Measurements from ENCODE around the gene METTL23.
"Not testable (repeated sequence)": the region's sequence is repeated elsewhere in the genome, so short reads cannot be mapped to it uniquely, and the experiment has no call there.

Gene METTL23

DNA sequence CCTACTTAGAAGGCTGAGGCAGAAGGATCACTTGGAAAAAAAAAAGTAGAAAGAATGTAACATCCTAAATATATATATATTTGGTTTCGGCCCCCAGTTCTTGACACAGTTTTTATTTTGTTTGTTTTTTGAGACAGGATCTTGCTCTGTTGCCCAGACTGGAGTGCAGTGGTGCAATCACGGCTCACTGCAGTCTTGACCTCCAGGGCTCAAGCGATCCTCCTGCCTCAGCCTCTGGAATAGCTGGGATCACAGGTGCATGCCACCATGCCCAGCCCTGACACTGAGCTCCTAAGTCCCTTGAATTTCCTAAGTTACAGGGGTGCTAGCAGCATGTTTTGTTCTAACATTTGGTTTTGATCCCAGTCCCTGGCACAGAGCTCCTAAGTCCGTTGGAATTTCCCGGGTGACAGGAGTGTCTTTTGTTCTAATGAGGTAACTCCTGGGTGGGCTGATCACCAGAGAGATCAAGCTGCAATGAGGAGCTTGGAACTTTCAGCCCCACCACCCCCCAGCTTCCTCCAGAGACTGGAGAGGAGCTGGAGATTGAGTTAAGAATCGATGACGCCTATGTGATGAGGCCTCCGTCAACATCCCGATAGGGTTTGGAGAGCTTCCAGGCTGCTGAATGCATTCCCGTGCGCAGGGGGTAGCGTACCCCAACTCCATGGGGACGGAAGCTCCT, 35.9 kb upstream of the METTL23 start:
- no peak for DNase-seq
- TF ChIP-seq, protein P1, sequence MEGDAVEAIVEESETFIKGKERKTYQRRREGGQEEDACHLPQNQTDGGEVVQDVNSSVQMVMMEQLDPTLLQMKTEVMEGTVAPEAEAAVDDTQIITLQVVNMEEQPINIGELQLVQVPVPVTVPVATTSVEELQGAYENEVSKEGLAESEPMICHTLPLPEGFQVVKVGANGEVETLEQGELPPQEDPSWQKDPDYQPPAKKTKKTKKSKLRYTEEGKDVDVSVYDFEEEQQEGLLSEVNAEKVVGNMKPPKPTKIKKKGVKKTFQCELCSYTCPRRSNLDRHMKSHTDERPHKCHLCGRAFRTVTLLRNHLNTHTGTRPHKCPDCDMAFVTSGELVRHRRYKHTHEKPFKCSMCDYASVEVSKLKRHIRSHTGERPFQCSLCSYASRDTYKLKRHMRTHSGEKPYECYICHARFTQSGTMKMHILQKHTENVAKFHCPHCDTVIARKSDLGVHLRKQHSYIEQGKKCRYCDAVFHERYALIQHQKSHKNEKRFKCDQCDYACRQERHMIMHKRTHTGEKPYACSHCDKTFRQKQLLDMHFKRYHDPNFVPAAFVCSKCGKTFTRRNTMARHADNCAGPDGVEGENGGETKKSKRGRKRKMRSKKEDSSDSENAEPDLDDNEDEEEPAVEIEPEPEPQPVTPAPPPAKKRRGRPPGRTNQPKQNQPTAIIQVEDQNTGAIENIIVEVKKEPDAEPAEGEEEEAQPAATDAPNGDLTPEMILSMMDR (IDR thresholded peaks at IDR 0.05; ENCODE audit: low read depth, low read length): no peak

DNA sequence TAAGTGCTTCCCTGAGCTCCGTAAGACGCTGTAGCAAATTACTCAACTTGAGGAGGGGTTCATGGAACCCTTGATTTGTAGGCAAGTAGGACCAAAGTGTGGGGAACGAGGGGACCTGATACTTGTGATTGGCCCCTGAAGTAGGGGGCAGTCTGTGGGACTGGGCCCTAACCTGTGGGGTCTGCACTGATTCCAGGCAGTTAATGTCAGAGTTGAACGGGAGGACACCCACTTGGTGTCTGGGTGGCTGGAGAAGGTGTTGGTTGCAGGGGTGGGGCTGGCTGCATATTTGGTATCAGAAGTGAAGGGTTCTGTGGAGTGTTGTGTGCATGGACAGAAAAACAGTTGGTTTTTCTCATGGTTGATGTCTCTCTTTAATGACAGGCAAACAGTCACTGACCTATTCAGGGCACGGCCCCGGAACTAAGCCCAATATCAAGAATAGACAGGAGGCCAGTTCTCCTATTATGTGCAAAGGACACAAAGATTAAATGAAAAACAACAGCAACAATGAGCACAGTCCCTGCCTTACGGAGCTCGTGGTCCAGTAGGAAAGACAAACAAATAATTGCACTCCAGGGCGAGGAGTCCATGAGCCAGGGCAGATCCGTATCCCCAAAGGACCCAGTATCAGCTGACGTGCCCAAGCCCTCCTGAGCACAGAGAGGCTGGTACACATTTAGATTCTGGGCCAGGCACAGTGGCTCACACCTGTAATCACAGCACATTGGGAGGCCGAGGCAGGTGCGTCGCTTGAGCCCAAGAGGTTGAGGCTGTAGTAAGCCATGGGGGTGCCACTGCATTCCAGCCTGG, 35.1 kb upstream of the METTL23 start:
- H3K36me3 ChIP-seq: peaks cover 32% of the 10 kb centered on the region
- H3K27me3 ChIP-seq: no peaks in the 10 kb centered on the region
- H3K4me1 ChIP-seq: peaks cover 21% of the 10 kb centered on the region
- TF ChIP-seq, protein P1 (IDR thresholded peaks at IDR 0.05; ENCODE audit: low read depth, low read length): no peak
- no peak for DNase-seq
- H3K4me3 ChIP-seq (ENCODE audit: low read depth, low read length): no peak overlapping the region
- H3K9me3 ChIP-seq: no peaks in the 10 kb centered on the region

More for the DNA sequence above, 35.9 kb upstream of the METTL23 start:
- Histone ChIP-seq H3K36me3 (peaks cover 28% of the 10 kb centered on the region), H3K27me3 (no peaks in the 10 kb centered on the region), H3K9me3 (no peaks in the 10 kb centered on the region), H3K4me3 (ENCODE audit: low read depth, low read length) (no peak overlapping the region), H3K4me1 (peaks cover 16% of the 10 kb centered on the region)

DNA sequence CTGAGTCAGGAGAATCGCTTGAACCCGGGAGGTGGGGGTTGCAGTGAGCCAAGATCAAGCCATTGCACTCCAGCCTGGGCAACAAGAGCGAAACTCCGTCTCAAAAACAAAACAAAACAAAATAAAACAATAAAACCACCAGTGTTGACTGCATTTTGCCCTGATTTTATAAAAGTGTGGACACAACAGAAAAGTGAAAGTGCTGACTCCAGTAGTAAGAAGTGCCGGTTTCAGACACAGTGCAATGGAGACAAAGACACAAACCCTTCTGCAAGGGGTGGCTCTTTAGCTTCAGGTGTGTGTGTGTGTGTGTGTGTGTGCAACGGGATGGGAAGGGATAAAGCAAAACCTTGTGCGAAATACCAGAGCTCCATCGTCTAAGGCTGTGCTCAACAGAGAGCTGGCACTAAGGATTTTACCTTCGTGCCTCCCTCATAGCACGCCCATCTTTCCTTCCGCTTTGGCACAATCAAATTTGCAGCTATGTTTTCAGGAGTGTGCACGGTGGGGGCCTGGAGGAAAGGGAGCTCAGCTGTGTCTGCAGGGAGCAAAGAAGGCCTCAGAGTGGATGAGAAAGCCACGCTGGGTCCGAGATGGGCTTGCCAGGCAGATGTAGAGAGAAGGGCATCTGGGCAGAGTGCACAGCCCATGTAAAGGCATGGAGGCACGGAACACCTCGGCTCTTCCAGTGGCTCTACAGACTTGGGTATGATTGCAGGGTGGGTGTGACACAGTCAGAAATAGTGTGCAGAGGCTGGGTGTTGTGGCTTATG, 31.4 kb upstream of the METTL23 start:
- Histone ChIP-seq H3K4me1 (peaks cover 31% of the 10 kb centered on the region), H3K4me3 (ENCODE audit: low read depth, low read length) (no peak overlapping the region), H3K36me3 (peaks cover 20% of the 10 kb centered on the region), H3K9me3 (no peaks in the 10 kb centered on the region), H3K27me3 (no peaks in the 10 kb centered on the region)
- TF ChIP-seq, protein P1 (IDR thresholded peaks at IDR 0.05; ENCODE audit: low read depth, low read length): no peak
- DNase-seq: no peak

DNA sequence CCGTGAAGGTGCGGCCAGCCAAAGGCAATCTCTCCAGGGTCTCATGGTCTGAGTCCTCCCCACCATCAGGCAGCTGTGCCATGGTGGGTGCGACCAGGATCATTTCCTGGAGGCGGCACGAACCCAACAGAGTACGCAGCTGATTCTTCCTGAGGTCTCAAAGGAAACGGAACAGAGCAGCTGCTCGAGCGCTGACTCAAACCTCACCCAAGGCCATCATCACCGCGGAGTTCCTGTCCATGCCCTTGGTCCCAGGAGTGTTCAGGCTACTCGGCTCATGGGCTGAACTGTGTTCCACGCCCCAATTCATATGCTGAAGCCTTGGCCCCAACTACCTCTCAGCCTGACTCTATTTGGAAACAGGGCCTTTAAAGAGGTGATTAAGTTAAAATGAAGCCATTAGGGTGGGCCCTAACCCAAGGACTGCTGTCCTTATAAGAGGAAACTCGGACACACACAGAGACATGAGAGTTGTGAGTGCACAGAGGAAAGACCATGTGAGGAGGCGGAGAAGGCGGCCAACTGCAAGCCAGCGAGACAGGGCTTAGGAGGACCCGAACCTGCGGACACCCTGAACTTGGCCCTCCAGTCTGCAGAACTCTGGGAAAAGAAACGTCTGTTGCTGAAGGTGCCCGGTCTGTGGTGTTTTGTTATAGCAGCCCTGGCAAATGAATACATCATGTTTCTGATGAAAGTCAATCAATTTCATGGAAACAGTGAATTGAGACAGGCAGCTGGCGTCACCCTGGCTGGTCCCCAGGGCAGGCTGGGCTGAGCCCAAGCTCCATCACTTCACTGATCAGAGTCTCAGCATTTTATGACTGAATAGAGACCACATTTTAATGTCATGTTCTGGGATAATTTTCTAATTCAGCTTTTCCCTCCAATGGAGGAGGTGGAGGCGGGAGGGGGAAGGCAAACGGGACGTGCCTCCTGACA, 29.6 kb upstream of the METTL23 start:
- Histone ChIP-seq H3K4me1 (peaks cover 39% of the 10 kb centered on the region), H3K4me3 (ENCODE audit: low read depth, low read length) (peak overlapping the region; percentile 38), H3K27me3 (no peaks in the 10 kb centered on the region), H3K9me3 (no peaks in the 10 kb centered on the region), H3K36me3 (peaks cover 13% of the 10 kb centered on the region)
- DNase-seq: no peak
- TF ChIP-seq, protein P1 (IDR thresholded peaks at IDR 0.05; ENCODE audit: low read depth, low read length): no peak

DNA sequence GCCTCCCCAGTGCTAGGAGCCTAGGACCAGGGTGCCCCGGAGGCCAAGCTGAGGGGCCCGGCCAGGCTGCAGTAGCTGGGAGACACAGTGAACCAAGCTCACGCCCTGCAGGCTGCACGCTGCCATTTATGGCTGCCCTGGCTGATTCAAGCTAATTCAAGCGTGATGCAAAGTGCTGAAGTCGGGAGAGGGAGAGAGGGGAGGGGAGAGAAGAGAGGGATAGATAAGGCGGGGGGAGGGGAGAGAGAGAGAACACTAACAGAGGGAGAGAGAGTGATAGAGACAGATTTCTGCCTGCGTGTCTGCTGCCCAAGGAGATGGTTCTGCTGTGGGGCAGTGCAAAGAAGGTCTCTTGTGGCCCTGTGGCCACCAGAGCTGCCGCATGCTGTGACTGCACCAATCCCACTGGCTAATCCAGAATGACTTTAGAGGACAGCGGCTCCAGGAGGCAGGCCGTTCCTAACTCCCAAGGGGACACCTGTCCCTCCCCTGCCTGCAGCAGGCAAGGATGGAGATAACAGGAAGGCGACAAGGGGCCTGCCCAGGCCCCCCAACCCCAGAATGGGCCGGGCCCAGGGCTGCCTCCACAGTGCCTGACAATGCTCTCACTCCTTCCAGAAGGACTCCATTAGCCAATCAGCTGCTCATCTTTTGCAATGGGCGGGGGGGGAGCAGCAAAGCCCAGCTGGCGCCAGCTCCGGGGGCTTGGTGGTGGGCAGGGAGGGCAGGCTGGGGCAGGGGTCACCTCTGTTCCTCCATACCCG, 28.8 kb upstream of the METTL23 start:
- Histone ChIP-seq H3K9me3 (no peaks in the 10 kb centered on the region), H3K36me3 (peaks cover 13% of the 10 kb centered on the region), H3K4me3 (ENCODE audit: low read depth, low read length) (peak overlapping the region; percentile 38), H3K4me1 (peaks cover 40% of the 10 kb centered on the region), H3K27me3 (no peaks in the 10 kb centered on the region)
- TF ChIP-seq, protein P1 (IDR thresholded peaks at IDR 0.05; ENCODE audit: low read depth, low read length): no peak
- DNase-seq: peak; percentile 86

DNA sequence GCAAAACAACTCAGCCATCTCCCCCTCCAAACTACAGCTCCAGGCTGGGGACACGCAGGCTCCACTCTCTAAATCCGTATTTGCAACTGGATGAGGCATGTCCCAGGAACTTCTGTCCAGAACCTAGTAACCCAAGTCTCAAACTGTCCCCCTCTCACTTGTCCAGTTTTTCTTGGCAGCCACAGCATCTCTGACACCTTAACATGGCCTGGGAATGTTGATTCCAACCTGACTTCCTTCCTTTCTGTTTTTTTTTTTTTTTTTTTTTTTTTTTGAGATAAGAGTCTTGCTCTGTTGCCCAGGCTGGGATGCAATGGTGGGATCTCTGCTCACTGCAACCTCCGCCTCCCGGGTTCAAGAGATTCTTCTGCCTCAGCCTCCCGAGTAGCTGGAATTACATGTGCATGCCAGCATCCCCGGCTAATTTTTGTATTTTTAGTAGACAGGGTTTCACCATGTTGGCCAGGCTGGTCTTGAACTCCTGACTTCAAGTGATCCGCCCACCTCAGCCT, 28.1 kb upstream of the METTL23 start:
- H3K36me3 ChIP-seq: peaks cover 13% of the 10 kb centered on the region
- H3K9me3 ChIP-seq; H3K27me3 ChIP-seq; DNase-seq; H3K4me3 ChIP-seq (ENCODE audit: low read depth, low read length): not testable (repeated sequence)
- H3K4me1 ChIP-seq: peaks cover 40% of the 10 kb centered on the region

All from BE2C (cell line).